Neuronal stem cell (in vitro differentiated cells): ENCODE measurements around the gene IER5.

Experiments
- DNase-seq: peaks from one replicate; pipeline ENCODE4 v3.0.0-alpha.2; 2013; ENCODE audit warnings: low spot score
- H2AFZ ChIP-seq: one replicate; pipeline ENCODE4 v1.6.1; 2013; ENCODE audit warnings: mild to moderate bottlenecking, low read length, inconsistent platforms
- H2AK5ac ChIP-seq: 2 replicates; pipeline ENCODE4 v1.6.1; 2013; ENCODE audit warnings: low read depth, mild to moderate bottlenecking, inconsistent platforms, low read length, moderate library complexity, mixed read lengths
- H2BK120ac ChIP-seq: 2 replicates; pipeline ENCODE4 v1.6.1; 2013; ENCODE audit warnings: low read depth, mild to moderate bottlenecking, inconsistent platforms, low read length, moderate library complexity, mixed read lengths
- H2BK12ac ChIP-seq: one replicate; pipeline ENCODE4 v1.6.1; 2013; ENCODE audit warnings: low read length, inconsistent platforms
- H2BK15ac ChIP-seq: 2 replicates; pipeline ENCODE4 v1.6.1; 2013; ENCODE audit warnings: mild to moderate bottlenecking, low read length, inconsistent platforms, mixed read lengths
- H2BK5ac ChIP-seq: one replicate; pipeline ENCODE4 v1.6.1; 2013; ENCODE audit warnings: inconsistent platforms, mild to moderate bottlenecking, low read length, moderate library complexity
- H3K14ac ChIP-seq: one replicate; pipeline ENCODE4 v1.6.1; 2013; ENCODE audit warnings: low read length, inconsistent platforms
- H3K18ac ChIP-seq: 2 replicates; pipeline ENCODE4 v1.6.1; 2013; ENCODE audit warnings: low read length, inconsistent platforms
- H3K23ac ChIP-seq: 2 replicates; pipeline ENCODE4 v1.6.1; 2013; ENCODE audit warnings: low read depth, mild to moderate bottlenecking, mixed read lengths, low read length, inconsistent platforms; ENCODE audit not compliant: poor library complexity
- H3K27ac ChIP-seq: replicated peaks from 3 replicates; pipeline ENCODE4 v1.5.1; 2013; ENCODE audit warnings: low read length, inconsistent platforms
- H3K27me3 ChIP-seq, 3 experiments: 2 replicates each; pipeline ENCODE4 v1.6.1; 2013; ENCODE audit warnings: low read length in 3 of 3, mild to moderate bottlenecking in 2 of 3, inconsistent platforms in 1 of 3, low read depth in 1 of 3, mixed read lengths in 1 of 3, moderate library complexity in 1 of 3; ENCODE audit not compliant: control insufficient read depth in 3 of 3, insufficient read depth in 3 of 3
- H3K36me3 ChIP-seq, 2 donors: replicated peaks in 1 of 2; 2 replicates each; pipeline ENCODE4 v1.6.1; 2013; ENCODE audit warnings: low read length in 2 of 2; ENCODE audit not compliant: control insufficient read depth in 2 of 2, insufficient read depth in 2 of 2
- H3K4ac ChIP-seq: 2 replicates; pipeline ENCODE4 v1.6.1; 2013; ENCODE audit warnings: inconsistent platforms, mild to moderate bottlenecking, low read length, moderate library complexity
- H3K4me1 ChIP-seq, 2 donors: 1 replicate in 1 of 2; 2 replicates in 1 of 2; pipeline ENCODE4 v1.6.1; 2013; ENCODE audit warnings: low read length in 2 of 2, low read depth in 1 of 2; ENCODE audit not compliant: control insufficient read depth in 2 of 2, insufficient read depth in 1 of 2
- H3K4me2 ChIP-seq: one replicate; pipeline ENCODE4 v1.6.1; 2013; ENCODE audit warnings: mild to moderate bottlenecking, low read length, inconsistent platforms; ENCODE audit not compliant: insufficient read depth, poor library complexity, severe bottlenecking
- H3K4me3 ChIP-seq, 2 donors: 2 replicates each; pipeline ENCODE4 v1.5.1; 2013; ENCODE audit warnings: low read length in 2 of 2, mild to moderate bottlenecking in 2 of 2, inconsistent platforms in 1 of 2, moderate library complexity in 1 of 2
- H3K79me1 ChIP-seq: one replicate; pipeline ENCODE4 v1.6.1; 2013; ENCODE audit warnings: low read depth, mild to moderate bottlenecking, inconsistent platforms, low read length, moderate library complexity
- H3K9ac ChIP-seq: one replicate; pipeline ENCODE4 v1.6.1; 2013; ENCODE audit warnings: mild to moderate bottlenecking, low read depth, low read length, inconsistent platforms; ENCODE audit not compliant: poor library complexity
- H3K9me3 ChIP-seq, 2 donors: replicated peaks in 1 of 2; 2 replicates each; pipeline versions ENCODE3 to v1.6.1; 2013; ENCODE audit warnings: low read length in 2 of 2, mild to moderate bottlenecking in 2 of 2, inconsistent platforms in 1 of 2, low read depth in 1 of 2, mixed read lengths in 1 of 2, moderate library complexity in 1 of 2; ENCODE audit not compliant: control insufficient read depth in 2 of 2, insufficient read depth in 1 of 2
- H4K8ac ChIP-seq: one replicate; pipeline ENCODE4 v1.6.1; 2013; ENCODE audit warnings: low read depth, mild to moderate bottlenecking, inconsistent platforms, low read length, moderate library complexity
- H4K91ac ChIP-seq: one replicate; pipeline ENCODE4 v1.6.1; 2013; ENCODE audit warnings: low read length, low read depth, mild to moderate bottlenecking, inconsistent platforms; ENCODE audit not compliant: poor library complexity
- WGBS, 2 donors: extraction: QIAGEN DNeasy Blood & Tissue Kit; methylation state at CpG; one replicate each; pipeline ENCODE4 v1.1.7; 2013; ENCODE audit warnings: missing lambda C conversion rate in 2 of 2, mixed read lengths in 1 of 2; ENCODE audit not compliant: insufficient read length in 2 of 2, insufficient replicate concordance in 1 of 2; ENCODE audit errors: extremely low coverage in 2 of 2; 5-methylcytosine and 5-hydroxymethylcytosine counted together

The IER5 gene

GRCh38 chr1:181064011-181064623, 24.4 kb upstream of the IER5 start:
- Histone ChIP-seq H3K18ac (no peak overlapping the region), H3K27me3 (peaks cover 0 to 6% (median 0%) of the 10 kb centered on the region in 3 experiments), H3K79me1 (no peaks in the 10 kb centered on the region), H2BK120ac (no peak overlapping the region), H3K9me3 (peaks cover 0 to 2% of the 10 kb centered on the region in 2 donors), H2BK5ac (no peak overlapping the region), H2AFZ (no peak overlapping the region), H3K4me2 (no peak overlapping the region), H3K27ac (no peak overlapping the region), H3K4me3 (no peak overlapping the region), H3K23ac (no peak overlapping the region), H3K36me3 (no peaks in the 10 kb centered on the region), H4K91ac (no peak overlapping the region), H2BK12ac (no peak overlapping the region), H3K4ac (no peak overlapping the region), H2AK5ac (no peak overlapping the region), H2BK15ac (no peak overlapping the region), H3K4me1 (peaks cover 0 to 5% of the 10 kb centered on the region in 2 donors), H4K8ac (no peak overlapping the region), H3K9ac (no peak overlapping the region), H3K14ac (no peak overlapping the region)
- WGBS, 2 donors, result no CpG with 5 or more reads among the region's 6 CpGs
- no peak for DNase-seq

GRCh38 chr1:181064702-181065101, 23.8 kb upstream of the IER5 start:
- no peak overlapping the region for H3K23ac ChIP-seq
- H2BK15ac ChIP-seq, result no peak overlapping the region
- H3K4me2 ChIP-seq, result no peak overlapping the region
- peaks cover 0 to 5% of the 10 kb centered on the region in 2 donors for H3K4me1 ChIP-seq
- no peak overlapping the region for H3K18ac ChIP-seq
- no peaks in the 10 kb centered on the region for H3K9me3 ChIP-seq
- H4K91ac ChIP-seq, result no peak overlapping the region
- no peaks in the 10 kb centered on the region for H3K79me1 ChIP-seq
- H3K36me3 ChIP-seq, result no peaks in the 10 kb centered on the region
- H2BK5ac ChIP-seq, result no peak overlapping the region
- no peak for DNase-seq
- H2AK5ac ChIP-seq, result no peak overlapping the region
- H4K8ac ChIP-seq, result no peak overlapping the region
- H3K4me3 ChIP-seq, result no peak overlapping the region
- no peak overlapping the region for H3K27ac ChIP-seq
- H3K27me3 ChIP-seq, result peaks cover 0 to 2% (median 0%) of the 10 kb centered on the region in 3 experiments
- no peak overlapping the region for H2BK120ac ChIP-seq
- WGBS, 2 donors, result no CpG with 5 or more reads among the region's 1 CpG
- no peak overlapping the region for H3K14ac ChIP-seq
- no peak overlapping the region for H2AFZ ChIP-seq
- no peak overlapping the region for H2BK12ac ChIP-seq
- H3K9ac ChIP-seq, result no peak overlapping the region
- H3K4ac ChIP-seq, result no peak overlapping the region

- Histone ChIP-seq H3K23ac (no peak overlapping the region), H2AK5ac (no peak overlapping the region), H3K36me3 (no peaks in the 10 kb centered on the region), H3K4me1 (peaks cover 2 to 11% of the 10 kb centered on the region in 2 donors), H3K27me3 (no peaks in the 10 kb centered on the region), H3K18ac (no peak overlapping the region), H3K4ac (no peak overlapping the region), H2BK5ac (no peak overlapping the region), H3K27ac (no peak overlapping the region), H4K8ac (no peak overlapping the region), H2BK12ac (no peak overlapping the region), H2AFZ (no peak overlapping the region), H3K14ac (no peak overlapping the region), H2BK120ac (no peak overlapping the region), H4K91ac (no peak overlapping the region), H3K79me1 (no peaks in the 10 kb centered on the region), H3K9ac (no peak overlapping the region), H3K4me3 (no peak overlapping the region), H3K4me2 (no peak overlapping the region), H2BK15ac (no peak overlapping the region), H3K9me3 (no peaks in the 10 kb centered on the region)
- no peak for DNase-seq
- no CpG with 5 or more reads among the region's 10 CpGs for WGBS, 2 donors
Measured at GRCh38 chr1:181073638-181074037, 14.9 kb upstream of the IER5 start.

DNA sequence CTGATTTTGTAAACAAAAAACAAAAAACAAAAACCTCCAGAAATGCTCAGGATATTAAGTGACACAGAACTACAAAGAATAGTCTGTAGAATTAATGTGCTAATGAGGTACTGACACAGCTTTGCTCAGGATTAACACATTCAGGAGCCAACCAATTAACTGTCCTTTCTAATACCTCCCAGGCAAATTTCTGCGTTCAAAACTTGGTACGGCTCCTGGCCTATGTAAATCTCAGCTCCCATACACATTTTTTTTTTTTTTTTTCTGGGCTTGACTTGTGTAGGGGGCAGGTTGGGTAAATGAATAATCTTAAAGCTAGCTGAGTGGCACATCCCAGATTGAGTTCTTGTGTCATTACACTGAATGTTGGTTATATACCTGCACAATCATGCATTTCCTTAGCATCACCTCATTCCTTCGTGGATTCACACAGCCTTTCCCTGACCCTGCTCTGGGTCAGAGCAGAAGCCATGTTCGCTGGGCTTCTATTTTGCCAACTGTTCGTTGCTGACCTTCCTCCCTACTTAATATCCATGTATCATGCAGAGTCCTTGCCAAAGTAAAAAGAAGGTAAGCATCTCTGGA, 12.6 kb upstream of the IER5 start:
- peaks cover 2 to 11% of the 10 kb centered on the region in 2 donors for H3K4me1 ChIP-seq
- no peak for DNase-seq
- H3K79me1 ChIP-seq, result no peaks in the 10 kb centered on the region
- H3K4ac ChIP-seq, result no peak overlapping the region
- no peak overlapping the region for H3K4me2 ChIP-seq
- H3K4me3 ChIP-seq, result no peak overlapping the region
- H2AFZ ChIP-seq, result no peak overlapping the region
- no peak overlapping the region for H4K91ac ChIP-seq
- no CpG with 5 or more reads among the region's 5 CpGs for WGBS, 2 donors
- no peak overlapping the region for H4K8ac ChIP-seq
- H2BK120ac ChIP-seq, result no peak overlapping the region
- no peak overlapping the region for H3K27ac ChIP-seq
- no peak overlapping the region for H3K14ac ChIP-seq
- H2AK5ac ChIP-seq, result no peak overlapping the region
- H2BK5ac ChIP-seq, result no peak overlapping the region
- H3K9me3 ChIP-seq, result no peaks in the 10 kb centered on the region
- H3K18ac ChIP-seq, result no peak overlapping the region
- H2BK15ac ChIP-seq, result no peak overlapping the region
- no peak overlapping the region for H3K23ac ChIP-seq
- no peaks in the 10 kb centered on the region for H3K27me3 ChIP-seq
- no peaks in the 10 kb centered on the region for H3K36me3 ChIP-seq
- H2BK12ac ChIP-seq, result no peak overlapping the region
- H3K9ac ChIP-seq, result no peak overlapping the region
